HG03175 (cell line): ENCODE results near the gene DGKQ.
"Not testable (repeated sequence)": the region's sequence is repeated elsewhere in the genome, so short reads cannot be mapped to it uniquely, and the experiment has no call there.

ENCODE experiments used
- ATAC-seq: cut with Tn5 transposase; IDR thresholded peaks from one replicate; pipeline ENCODE4 v1.9.1; 2021; ENCODE audit warnings: mild to moderate bottlenecking, moderate library complexity; ENCODE audit not compliant: unreplicated experiment

The DGKQ gene

GRCh38 chr4:982291-982690, 8.9 kb upstream of the DGKQ start:
- ATAC-seq: no peak

GRCh38 chr4:978957-979701, 5.8 kb upstream of the DGKQ start:
- ATAC-seq: no peak

- not testable (repeated sequence) for ATAC-seq
These were observed 2.6 kb upstream of the DGKQ start for GRCh38 chr4:976016-976415.

GRCh38 chr4:974668-975067, 1.3 kb upstream of the DGKQ start:
- ATAC-seq: no peak

- peak; percentile 44 for ATAC-seq
These were observed 531 bp downstream of the DGKQ start for GRCh38 chr4:972651-973424.

GRCh38 chr4:971666-972500, 1.5 kb downstream of the DGKQ start:
- no peak for ATAC-seq

GRCh38 chr4:970854-971520, 2.4 kb downstream of the DGKQ start:
- no peak for ATAC-seq

GRCh38 chr4:970046-970745, 3.2 kb downstream of the DGKQ start:
- ATAC-seq: no peak

GRCh38 chr4:968621-969394, 4.6 kb downstream of the DGKQ start:
- ATAC-seq: no peak

GRCh38 chr4:968221-968620, 5.1 kb downstream of the DGKQ start:
- no peak for ATAC-seq

- ATAC-seq: no peak
These were observed 6.0 kb downstream of the DGKQ start for GRCh38 chr4:967113-968104.

GRCh38 chr4:966266-967112, 6.9 kb downstream of the DGKQ start:
- ATAC-seq: no peak

GRCh38 chr4:965766-966134, 7.6 kb downstream of the DGKQ start:
- ATAC-seq: no peak

- ATAC-seq: no peak
These were observed 8.2 kb downstream of the DGKQ start for GRCh38 chr4:965048-965765.

- ATAC-seq: no peak
These were observed 8.9 kb downstream of the DGKQ start for GRCh38 chr4:964346-965025.
